Measurements from ENCODE around the gene C3orf62. TPM values are rescaled to one million over a fixed set of nuclear protein-coding genes. Genes with fewer than 3 reads are reported as not detected.
A peak's percentile ranks its signal among the peaks of the same experiment; 100 is the strongest.

Gene C3orf62
- total and polyA plus RNA-seq, 9 of the 15 experiments (the other 6 are each of a cell fraction or from before 2014, with no cell fraction given): 1.3 to 5.7 (median 3.4) TPM

DNA sequence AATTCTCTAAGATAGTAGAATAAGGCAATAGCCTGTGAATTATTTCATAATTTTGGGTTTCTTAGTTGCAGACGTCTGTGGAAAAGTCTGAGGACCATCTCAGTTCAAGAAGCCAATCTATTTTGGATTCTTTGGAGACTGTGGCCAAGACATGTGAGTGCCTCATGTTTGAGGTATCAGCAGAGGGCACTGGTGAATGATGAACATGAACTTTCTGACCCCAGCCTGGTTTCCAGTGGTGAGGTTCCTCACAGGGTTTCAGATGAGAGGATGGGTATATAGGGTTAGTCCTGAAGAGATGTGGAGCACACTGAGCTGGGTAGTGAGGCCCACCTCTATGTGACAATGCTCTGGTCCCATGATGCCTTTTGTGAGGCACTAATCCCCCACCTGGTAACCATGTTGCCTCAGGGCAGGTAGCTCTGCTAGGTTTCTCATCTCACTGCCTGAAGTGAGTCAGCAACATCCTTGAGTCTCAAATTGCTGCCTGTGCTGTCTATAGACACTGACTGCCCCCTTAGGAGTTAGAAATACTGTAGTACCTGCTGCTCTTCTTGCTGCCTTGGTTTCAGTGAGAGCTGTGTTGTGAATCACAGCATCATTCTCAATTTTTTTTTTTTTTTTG lies 32.3 kb downstream of the C3orf62 start (continued):
- TF ChIP-seq E4F1 (CRISPR knock-in tag; IDR thresholded peaks at IDR 0.05; ENCODE audit: borderline replicate concordance): no peak
- TF ChIP-seq POLR2A (conservative IDR thresholded peaks at IDR 0.05): no peak
- TF ChIP-seq FOXA1 (IDR thresholded peaks at IDR 0.05; ENCODE audit: borderline replicate concordance): no peak
- TF ChIP-seq DLX4 (CRISPR knock-in tag; IDR thresholded peaks at IDR 0.05): no peak
- no peak for TF ChIP-seq ZNF551 (CRISPR knock-in tag; IDR thresholded peaks at IDR 0.05)
- TF ChIP-seq KDM5B (IDR thresholded peaks at IDR 0.05; ENCODE audit: insufficient replicate concordance, low read depth, low read length): no peak
- TF ChIP-seq ID3 (CRISPR knock-in tag; IDR thresholded peaks at IDR 0.05): no peak
- TF ChIP-seq ID3 (tag; IDR thresholded peaks at IDR 0.05): no peak
- no peak for TF ChIP-seq SMAD1 (IDR thresholded peaks at IDR 0.05; ENCODE audit: low read depth, low read length, partially characterized antibody)
- TF ChIP-seq ZNF239 (CRISPR knock-in tag; IDR thresholded peaks at IDR 0.05): no peak
- no peak for TF ChIP-seq ZNF780A (CRISPR knock-in tag; IDR thresholded peaks at IDR 0.05)
- TF ChIP-seq U2AF1 (optimal IDR thresholded peaks at IDR 0.05; ENCODE audit: low read depth, low read length): no peak
- no peak for TF ChIP-seq ESRRA (IDR thresholded peaks at IDR 0.05; ENCODE audit: borderline replicate concordance, low read depth)
- TF ChIP-seq, protein P1, sequence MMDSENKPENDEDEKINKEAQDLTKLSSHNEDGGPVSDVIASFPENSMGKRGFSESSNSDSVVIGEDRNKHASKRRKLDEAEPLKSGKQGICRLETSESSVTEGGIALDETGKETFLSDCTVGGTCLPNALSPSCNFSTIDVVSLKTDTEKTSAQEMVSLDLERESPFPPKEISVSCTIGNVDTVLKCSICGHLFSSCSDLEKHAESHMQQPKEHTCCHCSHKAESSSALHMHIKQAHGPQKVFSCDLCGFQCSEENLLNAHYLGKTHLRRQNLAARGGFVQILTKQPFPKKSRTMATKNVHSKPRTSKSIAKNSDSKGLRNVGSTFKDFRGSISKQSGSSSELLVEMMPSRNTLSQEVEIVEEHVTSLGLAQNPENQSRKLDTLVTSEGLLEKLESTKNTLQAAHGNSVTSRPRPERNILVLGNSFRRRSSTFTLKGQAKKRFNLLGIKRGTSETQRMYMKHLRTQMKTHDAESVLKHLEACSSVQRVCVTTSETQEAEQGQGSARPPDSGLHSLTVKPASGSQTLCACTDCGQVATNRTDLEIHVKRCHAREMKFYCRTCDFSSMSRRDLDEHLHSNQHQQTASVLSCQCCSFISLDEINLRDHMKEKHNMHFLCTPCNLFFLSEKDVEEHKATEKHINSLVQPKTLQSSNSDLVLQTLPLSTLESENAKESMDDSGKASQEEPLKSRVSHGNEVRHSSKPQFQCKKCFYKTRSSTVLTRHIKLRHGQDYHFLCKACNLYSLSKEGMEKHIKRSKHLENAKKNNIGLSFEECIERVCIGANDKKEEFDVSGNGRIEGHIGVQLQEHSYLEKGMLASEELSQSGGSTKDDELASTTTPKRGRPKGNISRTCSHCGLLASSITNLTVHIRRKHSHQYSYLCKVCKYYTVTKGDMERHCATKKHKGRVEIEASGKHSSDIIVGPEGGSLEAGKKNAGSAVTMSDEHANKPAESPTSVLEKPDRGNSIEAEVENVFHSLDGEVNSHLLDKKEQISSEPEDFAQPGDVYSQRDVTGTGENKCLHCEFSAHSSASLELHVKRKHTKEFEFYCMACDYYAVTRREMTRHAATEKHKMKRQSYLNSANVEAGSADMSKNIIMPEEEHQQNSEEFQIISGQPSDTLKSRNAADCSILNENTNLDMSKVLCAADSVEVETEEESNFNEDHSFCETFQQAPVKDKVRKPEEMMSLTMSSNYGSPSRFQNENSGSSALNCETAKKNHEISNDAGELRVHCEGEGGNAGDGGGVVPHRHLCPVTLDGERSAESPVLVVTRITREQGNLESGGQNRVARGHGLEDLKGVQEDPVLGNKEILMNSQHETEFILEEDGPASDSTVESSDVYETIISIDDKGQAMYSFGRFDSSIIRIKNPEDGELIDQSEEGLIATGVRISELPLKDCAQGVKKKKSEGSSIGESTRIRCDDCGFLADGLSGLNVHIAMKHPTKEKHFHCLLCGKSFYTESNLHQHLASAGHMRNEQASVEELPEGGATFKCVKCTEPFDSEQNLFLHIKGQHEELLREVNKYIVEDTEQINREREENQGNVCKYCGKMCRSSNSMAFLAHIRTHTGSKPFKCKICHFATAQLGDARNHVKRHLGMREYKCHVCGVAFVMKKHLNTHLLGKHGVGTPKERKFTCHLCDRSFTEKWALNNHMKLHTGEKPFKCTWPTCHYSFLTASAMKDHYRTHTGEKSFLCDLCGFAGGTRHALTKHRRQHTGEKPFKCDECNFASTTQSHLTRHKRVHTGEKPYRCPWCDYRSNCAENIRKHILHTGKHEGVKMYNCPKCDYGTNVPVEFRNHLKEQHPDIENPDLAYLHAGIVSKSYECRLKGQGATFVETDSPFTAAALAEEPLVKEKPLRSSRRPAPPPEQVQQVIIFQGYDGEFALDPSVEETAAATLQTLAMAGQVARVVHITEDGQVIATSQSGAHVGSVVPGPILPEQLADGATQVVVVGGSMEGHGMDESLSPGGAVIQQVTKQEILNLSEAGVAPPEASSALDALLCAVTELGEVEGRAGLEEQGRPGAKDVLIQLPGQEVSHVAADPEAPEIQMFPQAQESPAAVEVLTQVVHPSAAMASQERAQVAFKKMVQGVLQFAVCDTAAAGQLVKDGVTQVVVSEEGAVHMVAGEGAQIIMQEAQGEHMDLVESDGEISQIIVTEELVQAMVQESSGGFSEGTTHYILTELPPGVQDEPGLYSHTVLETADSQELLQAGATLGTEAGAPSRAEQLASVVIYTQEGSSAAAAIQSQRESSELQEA (IDR thresholded peaks at IDR 0.05; ENCODE audit: low read depth): no peak
- peak; percentile 58; the same call in 1 of the 2 replicates for TF ChIP-seq CTBP1 (IDR thresholded peaks at IDR 0.05; ENCODE audit: borderline replicate concordance)
- TF ChIP-seq HNRNPLL (IDR thresholded peaks at IDR 0.05; ENCODE audit: low read depth, low read length, poor library complexity, severe bottlenecking): no peak
- no peak for TF ChIP-seq CSDE1 (IDR thresholded peaks at IDR 0.05)
- TF ChIP-seq ELF1 (tag; IDR thresholded peaks at IDR 0.05): no peak
